GM19328 (cell line): ENCODE measurements around the gene CLEC4G.

Experiments used
- ATAC-seq: cut with Tn5 transposase; IDR thresholded peaks from one replicate; pipeline ENCODE4 v1.9.1; 2021; ENCODE audit warnings: mild to moderate bottlenecking, moderate library complexity; ENCODE audit not compliant: unreplicated experiment

CLEC4G gene

GRCh38 chr19:7699003-7699402 lies 32.9 kb downstream of the CLEC4G start:
- no peak for ATAC-seq

- ATAC-seq: no peak
Measured at GRCh38 chr19:7698583-7698982, 33.3 kb downstream of the CLEC4G start.

- ATAC-seq: no peak
Measured at GRCh38 chr19:7697721-7698287, 34.1 kb downstream of the CLEC4G start.

- ATAC-seq: no peak
Measured at GRCh38 chr19:7694499-7694898, 37.4 kb downstream of the CLEC4G start.

- no peak for ATAC-seq
Measured at GRCh38 chr19:7692417-7693088, 39.4 kb downstream of the CLEC4G start.

GRCh38 chr19:7691497-7691896 lies 40.4 kb downstream of the CLEC4G start:
- no peak for ATAC-seq

- ATAC-seq: no peak
Measured at GRCh38 chr19:7690779-7691258, 41.1 kb downstream of the CLEC4G start.

GRCh38 chr19:7689165-7689564 lies 42.7 kb downstream of the CLEC4G start:
- ATAC-seq: no peak

- ATAC-seq: no peak
Measured at GRCh38 chr19:7687177-7687576, 44.7 kb downstream of the CLEC4G start.

GRCh38 chr19:7685546-7686445 lies 46.1 kb downstream of the CLEC4G start:
- ATAC-seq: no peak

- ATAC-seq: no peak
Measured at GRCh38 chr19:7682175-7682855, 49.6 kb downstream of the CLEC4G start.

- ATAC-seq: no peak
Measured at GRCh38 chr19:7681340-7682174, 50.4 kb downstream of the CLEC4G start.

- peak; percentile 47 for ATAC-seq
Measured at GRCh38 chr19:7680606-7681339, 51.1 kb downstream of the CLEC4G start, which contains the start of gene TRAPPC5. TSS of gene TRAPPC5 (plus strand) at chr19:7680833. CDS start at chr19:7682254, 1,421 bp downstream.

GRCh38 chr19:7679771-7680605 lies 51.9 kb downstream of the CLEC4G start:
- no peak for ATAC-seq

GRCh38 chr19:7678971-7679751 lies 52.7 kb downstream of the CLEC4G start:
- ATAC-seq: no peak
